HL-60 (cell line): Measurements from ENCODE around the gene DOCK9.

Experiments used
- DNase-seq, 2 experiments: peaks; one replicate each; pipeline ENCODE4 v3.0.0-alpha.2; 2010 to 2020; ENCODE audit warnings: low read depth in 1 of 2, low spot score in 1 of 2
- H3K27ac ChIP-seq: fragments of 250-450 bp; sonication (Bioruptor Pico); replicated peaks from 2 replicates; pipeline ENCODE4 v1.5.1; 2020; ENCODE audit warnings: mild to moderate bottlenecking, moderate library complexity
- H3K27me3 ChIP-seq: fragments of 250-450 bp; sonication (Bioruptor Pico); 2 replicates; pipeline ENCODE4 v1.5.1; 2021; ENCODE audit warnings: mild to moderate bottlenecking, moderate library complexity; ENCODE audit not compliant: insufficient read depth, poor library complexity, severe bottlenecking
- H3K4me3 ChIP-seq: replicated peaks from 2 replicates; pipeline ENCODE4 v1.5.1; 2011; ENCODE audit warnings: mild to moderate bottlenecking, control low read depth, low read length; ENCODE audit not compliant: insufficient read depth
- CTCF ChIP-seq: IDR thresholded peaks from one replicate; pipeline ENCODE4 v1.5.1; 2011; ENCODE audit warnings: low read length, control low read depth, inconsistent platforms; ENCODE audit not compliant: insufficient read depth
- GABPA ChIP-seq: IDR thresholded peaks from 2 replicates; pipeline ENCODE4 v1.6.1; 2012; ENCODE audit warnings: low read depth
- POLR2AphosphoS5 ChIP-seq: IDR thresholded peaks from 2 replicates; pipeline ENCODE4 v1.6.1; 2012; ENCODE audit warnings: low read depth
- REST ChIP-seq: IDR thresholded peaks from 2 replicates; pipeline ENCODE4 v1.6.1; 2012; ENCODE audit warnings: low read depth; ENCODE audit not compliant: insufficient replicate concordance
- SPI1 ChIP-seq: IDR thresholded peaks from 2 replicates; pipeline ENCODE4 v1.6.1; 2012; ENCODE audit warnings: low read depth, mild to moderate bottlenecking, borderline replicate concordance

DOCK9 gene

GRCh38 chr13:98782654-98783053, 195.2 kb downstream of the DOCK9 start:
- Histone ChIP-seq H3K27me3 (peaks cover 9% of the 10 kb centered on the region), H3K4me3 (no peak overlapping the region), H3K27ac (no peak overlapping the region)
- no peak for DNase-seq
- TF ChIP-seq CTCF, result no peak
- no peak for TF ChIP-seq GABPA
- TF ChIP-seq REST, result no peak
- TF ChIP-seq SPI1, result no peak
- TF ChIP-seq POLR2AphosphoS5, result no peak

- DNase-seq, result no peak
- TF ChIP-seq SPI1, result no peak
- TF ChIP-seq POLR2AphosphoS5, result no peak
- TF ChIP-seq GABPA, result no peak
- TF ChIP-seq CTCF, result no peak
- no peak for TF ChIP-seq REST
- no peak overlapping the region for H3K27ac ChIP-seq
- H3K27me3 ChIP-seq, result peaks cover 4% of the 10 kb centered on the region
- no peak overlapping the region for H3K4me3 ChIP-seq
Measured at GRCh38 chr13:98781905-98782304, 196.0 kb downstream of the DOCK9 start.

- no peak for TF ChIP-seq POLR2AphosphoS5
- TF ChIP-seq REST, result no peak
- TF ChIP-seq SPI1, result no peak
- no peak for TF ChIP-seq CTCF
- TF ChIP-seq GABPA, result no peak
- DNase-seq, result no peak
- Histone ChIP-seq H3K4me3 (no peak overlapping the region), H3K27me3 (peaks cover 2% of the 10 kb centered on the region), H3K27ac (no peak overlapping the region)
Measured at GRCh38 chr13:98781470-98781869, 196.4 kb downstream of the DOCK9 start.
